HL-60 (cell line): Measurements from ENCODE around the gene CDH2.

ENCODE experiments used
- DNase-seq, 2 experiments: peaks; one replicate each; pipeline ENCODE4 v3.0.0-alpha.2; 2010 to 2020; ENCODE audit warnings: low read depth in 1 of 2, low spot score in 1 of 2
- H3K27ac ChIP-seq: fragments of 250-450 bp; sonication (Bioruptor Pico); replicated peaks from 2 replicates; pipeline ENCODE4 v1.5.1; 2020; ENCODE audit warnings: mild to moderate bottlenecking, moderate library complexity
- H3K27me3 ChIP-seq: fragments of 250-450 bp; sonication (Bioruptor Pico); 2 replicates; pipeline ENCODE4 v1.5.1; 2021; ENCODE audit warnings: mild to moderate bottlenecking, moderate library complexity; ENCODE audit not compliant: insufficient read depth, poor library complexity, severe bottlenecking
- H3K4me3 ChIP-seq: replicated peaks from 2 replicates; pipeline ENCODE4 v1.5.1; 2011; ENCODE audit warnings: mild to moderate bottlenecking, control low read depth, low read length; ENCODE audit not compliant: insufficient read depth
- GABPA ChIP-seq: IDR thresholded peaks from 2 replicates; pipeline ENCODE4 v1.6.1; 2012; ENCODE audit warnings: low read depth
- POLR2AphosphoS5 ChIP-seq: IDR thresholded peaks from 2 replicates; pipeline ENCODE4 v1.6.1; 2012; ENCODE audit warnings: low read depth
- SPI1 ChIP-seq: IDR thresholded peaks from 2 replicates; pipeline ENCODE4 v1.6.1; 2012; ENCODE audit warnings: low read depth, mild to moderate bottlenecking, borderline replicate concordance
- TF ChIP-seq, protein P1 (sequence below): IDR thresholded peaks from one replicate; pipeline ENCODE4 v1.5.1; 2011; ENCODE audit warnings: low read length, control low read depth, inconsistent platforms; ENCODE audit not compliant: insufficient read depth
- TF ChIP-seq, protein P2 (sequence below): IDR thresholded peaks from 2 replicates; pipeline ENCODE4 v1.6.1; 2012; ENCODE audit warnings: low read depth; ENCODE audit not compliant: insufficient replicate concordance

CDH2 gene

DNA sequence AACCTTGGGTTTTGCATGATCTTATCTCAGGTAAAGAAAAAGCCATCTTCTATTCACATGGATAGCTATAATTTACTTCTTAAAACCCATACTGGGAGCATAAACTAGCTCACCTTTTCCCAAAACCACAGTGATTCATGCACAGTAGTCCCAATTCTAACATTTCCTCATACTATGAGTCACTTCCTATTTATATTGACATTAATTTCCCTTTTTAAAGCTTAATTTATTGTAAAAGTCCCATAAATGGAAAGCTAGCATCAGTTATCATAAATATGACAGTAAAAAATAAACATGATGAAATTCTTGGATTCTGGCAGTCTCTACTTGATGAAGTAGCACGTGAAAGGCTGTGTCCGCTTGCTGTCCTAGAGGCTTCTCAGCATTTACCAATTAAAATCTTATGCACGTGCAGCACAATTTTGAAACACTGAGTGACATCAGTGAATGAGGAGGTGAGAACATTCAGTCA, 180.1 kb downstream of the CDH2 start:
- Histone ChIP-seq H3K4me3 (no peak overlapping the region), H3K27ac (no peak overlapping the region), H3K27me3 (no peaks in the 10 kb centered on the region)
- TF ChIP-seq, protein P1, sequence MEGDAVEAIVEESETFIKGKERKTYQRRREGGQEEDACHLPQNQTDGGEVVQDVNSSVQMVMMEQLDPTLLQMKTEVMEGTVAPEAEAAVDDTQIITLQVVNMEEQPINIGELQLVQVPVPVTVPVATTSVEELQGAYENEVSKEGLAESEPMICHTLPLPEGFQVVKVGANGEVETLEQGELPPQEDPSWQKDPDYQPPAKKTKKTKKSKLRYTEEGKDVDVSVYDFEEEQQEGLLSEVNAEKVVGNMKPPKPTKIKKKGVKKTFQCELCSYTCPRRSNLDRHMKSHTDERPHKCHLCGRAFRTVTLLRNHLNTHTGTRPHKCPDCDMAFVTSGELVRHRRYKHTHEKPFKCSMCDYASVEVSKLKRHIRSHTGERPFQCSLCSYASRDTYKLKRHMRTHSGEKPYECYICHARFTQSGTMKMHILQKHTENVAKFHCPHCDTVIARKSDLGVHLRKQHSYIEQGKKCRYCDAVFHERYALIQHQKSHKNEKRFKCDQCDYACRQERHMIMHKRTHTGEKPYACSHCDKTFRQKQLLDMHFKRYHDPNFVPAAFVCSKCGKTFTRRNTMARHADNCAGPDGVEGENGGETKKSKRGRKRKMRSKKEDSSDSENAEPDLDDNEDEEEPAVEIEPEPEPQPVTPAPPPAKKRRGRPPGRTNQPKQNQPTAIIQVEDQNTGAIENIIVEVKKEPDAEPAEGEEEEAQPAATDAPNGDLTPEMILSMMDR, result no peak
- TF ChIP-seq GABPA (no peak), SPI1 (no peak), POLR2AphosphoS5 (no peak)
- TF ChIP-seq, protein P2, sequence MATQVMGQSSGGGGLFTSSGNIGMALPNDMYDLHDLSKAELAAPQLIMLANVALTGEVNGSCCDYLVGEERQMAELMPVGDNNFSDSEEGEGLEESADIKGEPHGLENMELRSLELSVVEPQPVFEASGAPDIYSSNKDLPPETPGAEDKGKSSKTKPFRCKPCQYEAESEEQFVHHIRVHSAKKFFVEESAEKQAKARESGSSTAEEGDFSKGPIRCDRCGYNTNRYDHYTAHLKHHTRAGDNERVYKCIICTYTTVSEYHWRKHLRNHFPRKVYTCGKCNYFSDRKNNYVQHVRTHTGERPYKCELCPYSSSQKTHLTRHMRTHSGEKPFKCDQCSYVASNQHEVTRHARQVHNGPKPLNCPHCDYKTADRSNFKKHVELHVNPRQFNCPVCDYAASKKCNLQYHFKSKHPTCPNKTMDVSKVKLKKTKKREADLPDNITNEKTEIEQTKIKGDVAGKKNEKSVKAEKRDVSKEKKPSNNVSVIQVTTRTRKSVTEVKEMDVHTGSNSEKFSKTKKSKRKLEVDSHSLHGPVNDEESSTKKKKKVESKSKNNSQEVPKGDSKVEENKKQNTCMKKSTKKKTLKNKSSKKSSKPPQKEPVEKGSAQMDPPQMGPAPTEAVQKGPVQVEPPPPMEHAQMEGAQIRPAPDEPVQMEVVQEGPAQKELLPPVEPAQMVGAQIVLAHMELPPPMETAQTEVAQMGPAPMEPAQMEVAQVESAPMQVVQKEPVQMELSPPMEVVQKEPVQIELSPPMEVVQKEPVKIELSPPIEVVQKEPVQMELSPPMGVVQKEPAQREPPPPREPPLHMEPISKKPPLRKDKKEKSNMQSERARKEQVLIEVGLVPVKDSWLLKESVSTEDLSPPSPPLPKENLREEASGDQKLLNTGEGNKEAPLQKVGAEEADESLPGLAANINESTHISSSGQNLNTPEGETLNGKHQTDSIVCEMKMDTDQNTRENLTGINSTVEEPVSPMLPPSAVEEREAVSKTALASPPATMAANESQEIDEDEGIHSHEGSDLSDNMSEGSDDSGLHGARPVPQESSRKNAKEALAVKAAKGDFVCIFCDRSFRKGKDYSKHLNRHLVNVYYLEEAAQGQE, result no peak
- DNase-seq, result no peak

DNA sequence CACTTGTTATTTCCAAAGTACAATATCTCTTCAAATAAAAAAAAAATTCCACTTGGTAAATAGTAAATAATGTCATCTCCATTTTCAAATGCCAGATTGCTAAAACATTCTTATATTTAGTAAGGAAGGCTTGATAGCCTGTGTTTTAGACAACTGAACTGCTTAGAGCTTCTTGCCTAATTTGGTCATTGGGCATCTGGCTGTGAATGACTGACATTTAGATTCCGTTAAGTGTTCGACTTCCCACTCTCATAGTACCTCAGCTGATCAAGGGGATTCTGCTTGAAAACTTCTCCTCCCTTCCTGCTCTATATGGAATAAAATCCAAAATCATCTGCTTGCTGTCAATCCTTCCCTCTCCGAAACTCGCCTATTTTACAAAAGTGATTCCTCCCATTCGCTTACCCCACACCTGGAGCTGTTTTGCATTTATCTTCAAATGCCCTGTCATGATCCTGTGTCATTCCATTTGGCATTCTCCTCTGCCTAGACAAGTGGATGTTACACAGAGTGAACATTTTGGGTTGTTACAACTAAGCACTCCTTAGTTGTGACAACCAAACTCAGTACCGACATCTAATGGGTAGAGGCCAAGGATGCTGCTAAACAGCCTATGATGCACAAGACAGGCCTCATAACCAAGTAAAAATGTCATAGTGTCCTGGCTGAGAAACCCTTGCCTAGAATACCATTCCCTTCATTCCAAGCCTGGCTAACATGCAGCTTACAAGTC, 181.0 kb downstream of the CDH2 start:
- no peak overlapping the region for H3K27ac ChIP-seq
- no peak for DNase-seq
- no peaks in the 10 kb centered on the region for H3K27me3 ChIP-seq
- no peak overlapping the region for H3K4me3 ChIP-seq
- TF ChIP-seq, protein P1, result no peak
- no peak for TF ChIP-seq SPI1
- TF ChIP-seq POLR2AphosphoS5, result no peak
- TF ChIP-seq, protein P2, result no peak
- no peak for TF ChIP-seq GABPA

DNA sequence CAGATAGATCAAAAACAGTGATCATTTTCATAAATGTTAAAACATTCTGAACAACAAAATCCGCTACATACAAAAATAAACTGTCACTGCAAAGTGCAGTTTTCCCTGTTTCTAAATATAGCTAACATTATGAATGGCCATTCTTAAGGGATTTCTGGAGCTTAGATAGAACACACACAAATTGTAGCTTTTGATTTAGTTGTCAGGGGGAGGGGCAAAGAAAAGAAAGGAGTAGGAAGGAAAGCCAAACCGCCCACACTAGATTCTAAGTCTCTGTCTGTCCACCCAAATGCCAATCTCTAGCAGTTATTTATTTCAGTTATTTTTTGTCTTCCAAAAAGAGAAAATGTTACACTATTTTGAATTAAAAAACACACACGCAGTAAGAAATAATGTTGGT, 182.4 kb downstream of the CDH2 start:
- DNase-seq, result no peak
- H3K4me3 ChIP-seq, result no peak overlapping the region

More for the DNA sequence above, 182.4 kb downstream of the CDH2 start:
- TF ChIP-seq SPI1 (no peak), GABPA (no peak), POLR2AphosphoS5 (no peak)
- TF ChIP-seq, protein P2, result no peak
- H3K27me3 ChIP-seq, result no peaks in the 10 kb centered on the region
- no peak overlapping the region for H3K27ac ChIP-seq
